Stomach (tissue), 4 donors: ENCODE data around the gene DNAH11.

Experiments
- CTCF ChIP-seq, 7 experiments: fragments of 450-650 bp in 4 of 7; fragments of 200-600 bp in 3 of 7; sonication (generic) in 3 of 7; IDR thresholded peaks; one replicate each; pipeline ENCODE4 v1.5.1; 2016 to 2019; ENCODE audit warnings: antibody characterized with exemption in 7 of 7, control low read depth in 2 of 7, mild to moderate bottlenecking in 1 of 7
- POLR2A ChIP-seq, 4 donors: fragments of 450-650 bp; IDR thresholded peaks; one replicate each; pipeline ENCODE4 v1.6.1; 2016; ENCODE audit warnings: antibody characterized with exemption in 4 of 4, control low read depth in 2 of 4, mild to moderate bottlenecking in 1 of 4, moderate library complexity in 1 of 4
- POLR2AphosphoS5 ChIP-seq, 3 donors: sonication (generic); formaldehyde crosslinking; IDR thresholded peaks; one replicate each; pipeline ENCODE4 v1.6.1; 2016; ENCODE audit warnings: antibody characterized with exemption in 3 of 3

- TF ChIP-seq CTCF (IDR thresholded peaks at IDR 0.05) (no peak), POLR2A (IDR thresholded peaks at IDR 0.05) (no peak), POLR2AphosphoS5 (IDR thresholded peaks at IDR 0.05) (no peak)
These were observed 25.9 kb downstream of the DNAH11 start for GRCh38 chr7:21568762-21569161.
